Measurements from ENCODE around the gene XPNPEP1. TPM values are rescaled to one million over a fixed set of nuclear protein-coding genes. Genes with fewer than 3 reads are reported as not detected.

Gene XPNPEP1
- total RNA-seq, 2 experiments from 2014 or later = 50.3 to 54.3 TPM

DNA sequence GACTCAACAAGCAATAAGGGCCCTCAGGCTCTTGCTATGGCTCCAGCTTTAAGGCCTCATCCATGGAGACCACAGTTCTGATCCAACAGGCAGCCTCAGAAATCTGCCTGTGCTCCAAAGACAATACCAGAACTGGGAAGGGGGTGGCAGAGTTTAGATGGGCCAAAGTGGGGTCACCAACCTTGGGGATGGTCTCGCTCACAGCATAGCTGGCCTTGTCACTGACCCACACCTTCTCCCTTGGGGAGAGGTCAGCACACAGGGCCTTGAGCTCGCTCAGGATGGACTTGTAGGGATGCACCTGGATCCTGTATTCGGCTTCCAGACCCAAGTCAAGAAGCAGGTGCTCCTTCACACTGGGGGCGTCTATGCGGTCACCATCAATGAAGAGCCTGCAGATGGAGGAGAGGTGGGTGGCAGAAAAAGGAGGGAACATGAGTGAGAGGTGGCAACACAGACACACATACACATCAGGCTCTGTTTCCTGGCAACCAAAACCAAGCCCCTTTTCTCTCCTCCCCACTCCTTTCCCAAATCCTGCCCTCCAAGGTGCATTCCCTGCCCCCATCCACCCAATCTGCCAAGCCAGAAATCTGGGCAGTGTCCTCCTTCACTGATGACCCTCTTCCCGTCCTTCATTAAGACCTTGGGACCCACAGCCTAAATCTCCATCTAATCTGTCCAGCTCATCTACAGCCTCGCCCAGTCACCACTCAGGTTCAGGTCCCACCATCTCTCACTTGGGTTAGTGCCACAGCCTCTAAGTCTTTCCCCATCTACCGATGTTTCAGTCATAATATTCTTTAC is 40.9 kb downstream of the XPNPEP1 start:
- Histone ChIP-seq H3K4me1 (ENCODE audit: insufficient read depth, low read length) (peaks cover 5% of the 10 kb centered on the region), H3K27me3 (ENCODE audit: control insufficient read depth in 1 of 2, insufficient read depth in 2 of 2, low read length in 2 of 2) (no peaks in the 10 kb centered on the region), H3K4me3 (ENCODE audit: low read length) (no peak overlapping the region), H3K36me3 (ENCODE audit: insufficient read depth, low read length) (peaks cover 68% of the 10 kb centered on the region), H3K9me3 (ENCODE audit: control insufficient read depth in 1 of 2, insufficient read depth in 1 of 2, low read length in 2 of 2) (no peaks in the 10 kb centered on the region), H3K27ac (ENCODE audit: low read depth in 1 of 2, low read length in 2 of 2) (no peak overlapping the region)
- intact Hi-C loops (cut with DNase I, micrococcal nuclease) = loop anchor here (5.0 to 10.0 kb wide), 6 partner anchors 222 to 665 kb away; no protein-coding TSS in a partner anchor
- Mint-ChIP-seq H3K27ac (no peak overlapping the region), H3K9me3 (no peaks in the 10 kb centered on the region), H3K4me1 (ENCODE audit: low read depth) (peaks cover 6% of the 10 kb centered on the region), H3K36me3 (ENCODE audit: low read depth) (peaks cover 82% of the 10 kb centered on the region), H3K27me3 (no peaks in the 10 kb centered on the region), H3K4me3 (no peak overlapping the region)
- POLR2A ChIA-PET = no interaction called here
- ATAC-seq (ENCODE audit: poor library complexity) (no peak), DNase-seq (no peak)
- no peak for TF ChIP-seq CTCF (IDR thresholded peaks at IDR 0.05)
- CTCF ChIA-PET = no interaction called here

GRCh38 chr10:109881769-109882057 is 41.6 kb downstream of the XPNPEP1 start:
- ATAC-seq (ENCODE audit: poor library complexity) (no peak), DNase-seq (no peak)
- peaks cover 82% of the 10 kb centered on the region for H3K36me3 Mint-ChIP-seq (ENCODE audit: low read depth)
- no peak for TF ChIP-seq CTCF (IDR thresholded peaks at IDR 0.05)
- POLR2A ChIA-PET = interaction anchor here (1.1 kb wide), 1 partner anchor 115 kb away, joined by 3 read pairs; no protein-coding TSS in a partner anchor
- H3K27ac Mint-ChIP-seq = no peak overlapping the region
- H3K4me3 ChIP-seq (ENCODE audit: low read length) = no peak overlapping the region
- H3K27me3 ChIP-seq (ENCODE audit: control insufficient read depth in 1 of 2, insufficient read depth in 2 of 2, low read length in 2 of 2) = no peaks in the 10 kb centered on the region
- H3K4me3 Mint-ChIP-seq = no peak overlapping the region
- no peaks in the 10 kb centered on the region for H3K9me3 Mint-ChIP-seq
- no peaks in the 10 kb centered on the region for H3K9me3 ChIP-seq (ENCODE audit: control insufficient read depth in 1 of 2, insufficient read depth in 1 of 2, low read length in 2 of 2)
- peaks cover 6% of the 10 kb centered on the region for H3K4me1 Mint-ChIP-seq (ENCODE audit: low read depth)
- H3K36me3 ChIP-seq (ENCODE audit: insufficient read depth, low read length) = peaks cover 72% of the 10 kb centered on the region
- H3K27ac ChIP-seq (ENCODE audit: low read depth in 1 of 2, low read length in 2 of 2) = no peak overlapping the region
- intact Hi-C loops (cut with DNase I, micrococcal nuclease) = loop anchor here (5.0 to 10.0 kb wide), 6 partner anchors 223 to 666 kb away; no protein-coding TSS in a partner anchor
- H3K27me3 Mint-ChIP-seq = no peaks in the 10 kb centered on the region
- H3K4me1 ChIP-seq (ENCODE audit: insufficient read depth, low read length) = peaks cover 5% of the 10 kb centered on the region
- CTCF ChIA-PET = no interaction called here

DNA sequence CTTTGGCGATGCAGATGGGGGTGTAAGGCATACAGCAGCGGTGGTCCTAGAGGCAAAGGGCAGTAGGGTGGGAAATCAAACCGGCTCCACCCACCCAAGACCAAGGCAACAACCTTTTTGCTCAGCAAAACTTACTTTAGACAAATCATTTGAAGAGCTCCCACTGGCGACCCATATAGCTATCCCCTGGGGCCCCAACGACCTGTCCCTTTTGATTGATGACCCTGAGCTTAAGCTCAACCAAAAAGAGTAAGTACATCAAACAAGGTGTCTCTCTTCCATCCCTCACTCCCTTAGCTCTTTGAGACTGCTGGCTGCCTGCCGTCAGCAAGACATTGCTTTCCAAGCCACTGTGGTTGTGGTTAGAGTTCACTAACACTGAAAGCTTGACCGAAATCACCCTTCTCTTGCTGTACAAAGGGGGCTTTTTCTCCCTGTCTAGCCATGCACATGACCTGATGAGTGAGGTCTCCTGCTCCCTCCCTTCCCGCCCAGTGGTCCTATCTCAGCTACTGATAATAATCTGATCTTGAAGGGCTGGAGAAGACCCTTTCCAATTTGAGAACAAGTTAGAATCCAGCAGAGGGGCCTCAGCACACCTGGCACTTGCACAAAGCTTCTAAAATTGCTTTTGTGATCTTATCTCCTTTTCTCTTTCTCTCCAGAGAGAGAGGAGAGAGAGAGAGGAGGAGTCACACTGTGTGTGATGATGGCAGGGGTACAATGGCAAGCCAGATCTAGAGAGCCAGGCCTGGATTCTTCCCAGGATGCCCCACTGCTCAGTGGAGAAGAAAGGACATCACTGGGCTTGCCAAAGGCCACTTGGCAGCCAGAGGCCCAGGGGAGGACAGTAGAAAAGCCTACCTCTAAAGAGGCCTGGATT is 42.2 kb downstream of the XPNPEP1 start:
- Mint-ChIP-seq H3K27me3 (no peaks in the 10 kb centered on the region), H3K27ac (no peak overlapping the region)
- ATAC-seq (ENCODE audit: poor library complexity) = no peak

More for the DNA sequence above, 42.2 kb downstream of the XPNPEP1 start:
- Histone ChIP-seq H3K36me3 (ENCODE audit: insufficient read depth, low read length) (peaks cover 78% of the 10 kb centered on the region), H3K4me1 (ENCODE audit: insufficient read depth, low read length) (peaks cover 5% of the 10 kb centered on the region), H3K9me3 (ENCODE audit: control insufficient read depth in 1 of 2, insufficient read depth in 1 of 2, low read length in 2 of 2) (no peaks in the 10 kb centered on the region), H3K4me3 (ENCODE audit: low read length) (no peak overlapping the region), H3K27me3 (ENCODE audit: control insufficient read depth in 1 of 2, insufficient read depth in 2 of 2, low read length in 2 of 2) (no peaks in the 10 kb centered on the region), H3K27ac (ENCODE audit: low read depth in 1 of 2, low read length in 2 of 2) (no peak overlapping the region)
- ChIA-PET POLR2A (interaction anchor here (1.1 kb wide), 1 partner anchor 116 kb away, joined by 3 read pairs; no protein-coding TSS in a partner anchor), CTCF (no interaction called here)
- Mint-ChIP-seq H3K4me3 (no peak overlapping the region), H3K9me3 (no peaks in the 10 kb centered on the region), H3K4me1 (ENCODE audit: low read depth) (peaks cover 6% of the 10 kb centered on the region), H3K36me3 (ENCODE audit: low read depth) (peaks cover 82% of the 10 kb centered on the region)
- intact Hi-C loops (cut with DNase I, micrococcal nuclease) = loop anchor here (5.0 to 10.0 kb wide), 6 partner anchors 224 to 666 kb away; no protein-coding TSS in a partner anchor
- no peak for DNase-seq
- no peak for TF ChIP-seq CTCF (IDR thresholded peaks at IDR 0.05)
